Stomach (tissue), 4 donors: ENCODE results near the gene MNAT1.

Source experiments
- POLR2A ChIP-seq, 4 donors: fragments of 450-650 bp; IDR thresholded peaks; one replicate each; pipeline ENCODE4 v1.6.1; 2016; ENCODE audit warnings: antibody characterized with exemption in 4 of 4, control low read depth in 2 of 4, mild to moderate bottlenecking in 1 of 4, moderate library complexity in 1 of 4
- TF ChIP-seq, protein P1 (sequence below), 7 experiments: fragments of 450-650 bp in 4 of 7; fragments of 200-600 bp in 3 of 7; sonication (generic) in 3 of 7; IDR thresholded peaks; one replicate each; pipeline ENCODE4 v1.5.1; 2016 to 2019; ENCODE audit warnings: antibody characterized with exemption in 7 of 7, control low read depth in 2 of 7, mild to moderate bottlenecking in 1 of 7

DNA sequence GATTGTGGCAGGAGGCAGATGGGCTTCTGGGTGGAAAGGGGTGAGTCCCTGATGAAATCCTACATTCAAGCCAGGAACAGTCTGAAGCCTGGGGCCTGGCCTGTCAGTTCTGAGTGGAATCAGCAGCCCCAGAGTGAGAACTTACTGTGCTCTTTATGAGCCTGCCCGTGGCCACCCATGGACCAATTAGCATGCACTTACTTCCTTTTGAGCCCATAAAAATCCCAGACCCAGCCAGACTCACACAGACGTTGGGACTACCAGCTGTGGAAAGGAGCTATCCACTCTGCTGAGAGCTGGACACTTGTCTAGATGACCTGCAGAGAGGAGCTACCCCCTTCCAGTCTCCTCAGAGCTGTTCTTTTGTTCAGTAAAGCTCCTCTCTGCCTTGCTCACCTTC, 104.5 kb downstream of the MNAT1 start:
- TF ChIP-seq, protein P1, sequence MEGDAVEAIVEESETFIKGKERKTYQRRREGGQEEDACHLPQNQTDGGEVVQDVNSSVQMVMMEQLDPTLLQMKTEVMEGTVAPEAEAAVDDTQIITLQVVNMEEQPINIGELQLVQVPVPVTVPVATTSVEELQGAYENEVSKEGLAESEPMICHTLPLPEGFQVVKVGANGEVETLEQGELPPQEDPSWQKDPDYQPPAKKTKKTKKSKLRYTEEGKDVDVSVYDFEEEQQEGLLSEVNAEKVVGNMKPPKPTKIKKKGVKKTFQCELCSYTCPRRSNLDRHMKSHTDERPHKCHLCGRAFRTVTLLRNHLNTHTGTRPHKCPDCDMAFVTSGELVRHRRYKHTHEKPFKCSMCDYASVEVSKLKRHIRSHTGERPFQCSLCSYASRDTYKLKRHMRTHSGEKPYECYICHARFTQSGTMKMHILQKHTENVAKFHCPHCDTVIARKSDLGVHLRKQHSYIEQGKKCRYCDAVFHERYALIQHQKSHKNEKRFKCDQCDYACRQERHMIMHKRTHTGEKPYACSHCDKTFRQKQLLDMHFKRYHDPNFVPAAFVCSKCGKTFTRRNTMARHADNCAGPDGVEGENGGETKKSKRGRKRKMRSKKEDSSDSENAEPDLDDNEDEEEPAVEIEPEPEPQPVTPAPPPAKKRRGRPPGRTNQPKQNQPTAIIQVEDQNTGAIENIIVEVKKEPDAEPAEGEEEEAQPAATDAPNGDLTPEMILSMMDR (IDR thresholded peaks at IDR 0.05) = no peak
- TF ChIP-seq POLR2A (IDR thresholded peaks at IDR 0.05) = no peak
